Measurements from ENCODE around the gene CACNA1D.

DNA sequence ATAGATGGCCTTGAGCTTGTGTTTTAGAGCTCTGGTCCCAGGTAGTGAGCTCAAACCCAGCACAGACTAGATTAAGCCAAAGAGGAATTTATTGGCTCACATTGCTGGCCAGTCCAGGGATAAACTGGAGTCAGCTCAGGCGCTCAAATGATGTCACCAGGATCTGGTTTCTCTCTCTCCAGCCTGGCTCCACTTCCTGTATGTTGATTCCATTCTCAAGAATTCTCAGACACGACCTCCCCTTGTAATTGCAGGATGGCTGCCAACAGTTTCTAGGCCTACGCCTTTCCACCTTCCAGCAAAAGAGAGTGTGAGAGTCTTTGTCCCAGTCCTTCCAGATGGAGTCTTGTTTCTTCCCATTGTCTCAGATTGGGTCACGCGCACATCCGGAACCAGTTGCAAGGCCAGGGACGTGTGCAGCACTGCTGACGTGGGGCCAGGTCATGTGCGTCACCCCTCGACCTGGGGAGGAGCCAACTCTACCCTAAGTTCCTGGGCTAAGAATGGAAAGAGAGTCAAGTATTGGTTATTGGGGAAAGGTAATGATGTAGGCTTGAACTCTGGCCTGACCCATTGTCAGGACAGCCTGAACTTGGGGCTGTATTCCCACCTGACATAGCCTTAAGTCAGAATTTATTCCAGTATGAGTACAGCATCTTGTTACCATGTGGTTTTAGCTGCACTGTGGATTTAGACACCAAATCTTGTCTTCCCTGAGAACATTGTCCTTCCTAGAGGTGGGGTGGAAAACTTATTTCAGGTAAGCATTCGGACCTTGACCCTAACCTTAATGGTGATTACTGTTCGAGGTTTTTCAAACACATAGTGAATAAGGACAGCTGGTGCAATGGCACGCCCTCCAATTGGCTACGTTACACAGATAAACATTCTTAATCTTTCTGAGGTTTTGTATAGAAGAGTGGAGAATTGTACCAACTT is 31.6 kb downstream of the CACNA1D start:
- TF ChIP-seq SRF (CRISPR knock-in tag; IDR thresholded peaks at IDR 0.05) (no peak), ATF1 (CRISPR knock-in tag; IDR thresholded peaks at IDR 0.05) (no peak), ATF1 (tag; IDR thresholded peaks at IDR 0.05) (no peak), MEF2D (tag; conservative IDR thresholded peaks at IDR 0.05; ENCODE audit: low read depth) (no peak), ZNF12 (CRISPR knock-in tag; IDR thresholded peaks at IDR 0.05) (no peak)
- TF ChIP-seq, protein P1, sequence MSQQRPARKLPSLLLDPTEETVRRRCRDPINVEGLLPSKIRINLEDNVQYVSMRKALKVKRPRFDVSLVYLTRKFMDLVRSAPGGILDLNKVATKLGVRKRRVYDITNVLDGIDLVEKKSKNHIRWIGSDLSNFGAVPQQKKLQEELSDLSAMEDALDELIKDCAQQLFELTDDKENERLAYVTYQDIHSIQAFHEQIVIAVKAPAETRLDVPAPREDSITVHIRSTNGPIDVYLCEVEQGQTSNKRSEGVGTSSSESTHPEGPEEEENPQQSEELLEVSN (IDR thresholded peaks at IDR 0.05; ENCODE audit: borderline replicate concordance in 1 of 2, extremely low read depth in 1 of 2, insufficient read depth in 1 of 2, insufficient read length in 1 of 2, low read depth in 1 of 2, low read length in 1 of 2, poor library complexity in 1 of 2, severe bottlenecking in 1 of 2): no peak
- TF ChIP-seq, protein P2, sequence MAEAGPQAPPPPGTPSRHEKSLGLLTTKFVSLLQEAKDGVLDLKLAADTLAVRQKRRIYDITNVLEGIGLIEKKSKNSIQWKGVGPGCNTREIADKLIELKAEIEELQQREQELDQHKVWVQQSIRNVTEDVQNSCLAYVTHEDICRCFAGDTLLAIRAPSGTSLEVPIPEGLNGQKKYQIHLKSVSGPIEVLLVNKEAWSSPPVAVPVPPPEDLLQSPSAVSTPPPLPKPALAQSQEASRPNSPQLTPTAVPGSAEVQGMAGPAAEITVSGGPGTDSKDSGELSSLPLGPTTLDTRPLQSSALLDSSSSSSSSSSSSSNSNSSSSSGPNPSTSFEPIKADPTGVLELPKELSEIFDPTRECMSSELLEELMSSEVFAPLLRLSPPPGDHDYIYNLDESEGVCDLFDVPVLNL (CRISPR knock-in tag; IDR thresholded peaks at IDR 0.05; ENCODE audit: low read depth): no peak

All from K562 (cell line).